ENCODE data around the gene TNFRSF14.

DNA sequence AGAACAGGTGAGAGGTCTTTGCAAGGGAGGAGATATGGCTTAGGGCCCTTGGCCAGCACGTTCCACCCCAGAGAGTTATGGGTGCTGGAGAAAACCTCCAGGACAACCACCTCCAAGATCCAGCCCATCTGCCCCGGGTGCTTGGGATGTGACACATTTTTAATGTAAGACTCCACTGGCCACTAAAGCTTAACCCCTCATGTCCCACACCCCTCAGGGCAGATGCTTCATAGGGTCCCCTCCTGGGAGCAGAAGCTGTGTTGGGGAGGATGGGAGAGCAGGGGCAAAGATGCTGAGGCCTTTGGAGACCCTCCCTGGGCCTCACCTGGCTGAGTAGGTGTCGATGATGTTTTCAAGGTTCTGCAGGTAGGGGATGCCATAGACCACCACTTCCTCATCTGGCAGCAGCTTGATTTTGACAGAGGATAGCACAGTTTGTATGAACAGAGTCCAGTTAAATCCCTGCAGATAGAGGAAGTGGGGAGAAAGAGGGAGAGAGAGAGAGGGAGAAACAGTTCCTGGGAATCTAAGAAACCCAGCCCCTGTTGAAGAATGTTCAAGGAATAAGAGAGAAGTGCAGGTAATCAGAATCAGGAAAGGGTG is 42.3 kb downstream of the TNFRSF14 start:
- TF ChIP-seq, protein P1, sequence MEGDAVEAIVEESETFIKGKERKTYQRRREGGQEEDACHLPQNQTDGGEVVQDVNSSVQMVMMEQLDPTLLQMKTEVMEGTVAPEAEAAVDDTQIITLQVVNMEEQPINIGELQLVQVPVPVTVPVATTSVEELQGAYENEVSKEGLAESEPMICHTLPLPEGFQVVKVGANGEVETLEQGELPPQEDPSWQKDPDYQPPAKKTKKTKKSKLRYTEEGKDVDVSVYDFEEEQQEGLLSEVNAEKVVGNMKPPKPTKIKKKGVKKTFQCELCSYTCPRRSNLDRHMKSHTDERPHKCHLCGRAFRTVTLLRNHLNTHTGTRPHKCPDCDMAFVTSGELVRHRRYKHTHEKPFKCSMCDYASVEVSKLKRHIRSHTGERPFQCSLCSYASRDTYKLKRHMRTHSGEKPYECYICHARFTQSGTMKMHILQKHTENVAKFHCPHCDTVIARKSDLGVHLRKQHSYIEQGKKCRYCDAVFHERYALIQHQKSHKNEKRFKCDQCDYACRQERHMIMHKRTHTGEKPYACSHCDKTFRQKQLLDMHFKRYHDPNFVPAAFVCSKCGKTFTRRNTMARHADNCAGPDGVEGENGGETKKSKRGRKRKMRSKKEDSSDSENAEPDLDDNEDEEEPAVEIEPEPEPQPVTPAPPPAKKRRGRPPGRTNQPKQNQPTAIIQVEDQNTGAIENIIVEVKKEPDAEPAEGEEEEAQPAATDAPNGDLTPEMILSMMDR (IDR thresholded peaks at IDR 0.05), result no peak
- TF ChIP-seq EZH2 (IDR thresholded peaks at IDR 0.05; ENCODE audit: borderline replicate concordance, insufficient read depth, low read depth, low read length, poor library complexity, severe bottlenecking), result no peak

Measured in B cell (primary cell).